Neutrophil (primary cell): ENCODE data around the gene ACBD6.

ENCODE experiments used
- H3K27ac ChIP-seq: fragments of 200-600 bp; sonication (generic); 2 replicates; pipeline ENCODE4 v1.5.1; 2016; ENCODE audit warnings: mild to moderate bottlenecking, moderate library complexity
- H3K27me3 ChIP-seq: fragments of 200-600 bp; sonication (generic); 2 replicates; pipeline ENCODE4 v1.6.0; 2016; ENCODE audit warnings: mild to moderate bottlenecking
- H3K36me3 ChIP-seq: fragments of 200-600 bp; sonication (generic); 2 replicates; pipeline ENCODE4 v1.5.1; 2017
- H3K4me1 ChIP-seq, 2 experiments: fragments of 200-600 bp in 1 of 2; sonication (generic) in 1 of 2; 1 replicate in 1 of 2; 2 replicates in 1 of 2; pipeline versions ENCODE4 v1.5.1 to v1.6.1; 2013 to 2016; ENCODE audit warnings: low read depth in 1 of 2, low read length in 1 of 2, mild to moderate bottlenecking in 1 of 2, moderate library complexity in 1 of 2; ENCODE audit not compliant: control insufficient read depth in 1 of 2, insufficient read depth in 1 of 2
- H3K4me3 ChIP-seq, 2 experiments: fragments of 200-600 bp in 1 of 2; sonication (generic) in 1 of 2; 1 replicate in 1 of 2; 2 replicates in 1 of 2; pipeline ENCODE4 v1.5.1; 2013 to 2016; ENCODE audit warnings: low read depth in 1 of 2, low read length in 1 of 2, mild to moderate bottlenecking in 1 of 2, moderate library complexity in 1 of 2
- H3K9me3 ChIP-seq: fragments of 200-600 bp; sonication (generic); 2 replicates; pipeline ENCODE4 v1.5.1; 2016
- TF ChIP-seq, protein P1 (sequence below): fragments of 200-600 bp; sonication (generic); IDR thresholded peaks from 2 replicates; pipeline ENCODE4 v1.5.1; 2016; ENCODE audit warnings: antibody characterized with exemption

The ACBD6 gene

DNA sequence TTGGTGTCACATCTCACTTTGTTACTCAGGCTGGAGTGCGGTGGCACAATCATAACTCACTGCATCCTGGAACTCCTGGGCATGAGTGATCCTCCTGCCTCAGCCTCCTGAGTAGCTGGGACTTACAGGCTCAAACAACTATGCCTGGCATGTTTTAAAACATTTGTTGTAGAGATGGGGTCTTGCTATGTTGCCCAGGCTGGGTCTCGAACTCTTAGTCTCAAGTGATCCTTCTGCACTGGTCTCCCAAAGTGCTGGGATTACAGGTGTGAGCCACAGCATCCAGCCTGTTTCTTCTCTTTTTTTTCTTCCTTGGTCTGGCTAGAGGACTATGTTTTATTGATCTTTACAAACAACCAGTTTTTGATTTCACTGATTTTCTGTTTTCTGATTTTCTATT lies 207.7 kb downstream of the ACBD6 start:
- no peaks in the 10 kb centered on the region for H3K27me3 ChIP-seq
- peaks cover 7 to 9% of the 10 kb centered on the region in 2 experiments for H3K4me1 ChIP-seq
- H3K27ac ChIP-seq = no peak overlapping the region
- TF ChIP-seq, protein P1, sequence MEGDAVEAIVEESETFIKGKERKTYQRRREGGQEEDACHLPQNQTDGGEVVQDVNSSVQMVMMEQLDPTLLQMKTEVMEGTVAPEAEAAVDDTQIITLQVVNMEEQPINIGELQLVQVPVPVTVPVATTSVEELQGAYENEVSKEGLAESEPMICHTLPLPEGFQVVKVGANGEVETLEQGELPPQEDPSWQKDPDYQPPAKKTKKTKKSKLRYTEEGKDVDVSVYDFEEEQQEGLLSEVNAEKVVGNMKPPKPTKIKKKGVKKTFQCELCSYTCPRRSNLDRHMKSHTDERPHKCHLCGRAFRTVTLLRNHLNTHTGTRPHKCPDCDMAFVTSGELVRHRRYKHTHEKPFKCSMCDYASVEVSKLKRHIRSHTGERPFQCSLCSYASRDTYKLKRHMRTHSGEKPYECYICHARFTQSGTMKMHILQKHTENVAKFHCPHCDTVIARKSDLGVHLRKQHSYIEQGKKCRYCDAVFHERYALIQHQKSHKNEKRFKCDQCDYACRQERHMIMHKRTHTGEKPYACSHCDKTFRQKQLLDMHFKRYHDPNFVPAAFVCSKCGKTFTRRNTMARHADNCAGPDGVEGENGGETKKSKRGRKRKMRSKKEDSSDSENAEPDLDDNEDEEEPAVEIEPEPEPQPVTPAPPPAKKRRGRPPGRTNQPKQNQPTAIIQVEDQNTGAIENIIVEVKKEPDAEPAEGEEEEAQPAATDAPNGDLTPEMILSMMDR = no peak
- no peaks in the 10 kb centered on the region for H3K36me3 ChIP-seq
- H3K4me3 ChIP-seq = no peak overlapping the region
- no peaks in the 10 kb centered on the region for H3K9me3 ChIP-seq

DNA sequence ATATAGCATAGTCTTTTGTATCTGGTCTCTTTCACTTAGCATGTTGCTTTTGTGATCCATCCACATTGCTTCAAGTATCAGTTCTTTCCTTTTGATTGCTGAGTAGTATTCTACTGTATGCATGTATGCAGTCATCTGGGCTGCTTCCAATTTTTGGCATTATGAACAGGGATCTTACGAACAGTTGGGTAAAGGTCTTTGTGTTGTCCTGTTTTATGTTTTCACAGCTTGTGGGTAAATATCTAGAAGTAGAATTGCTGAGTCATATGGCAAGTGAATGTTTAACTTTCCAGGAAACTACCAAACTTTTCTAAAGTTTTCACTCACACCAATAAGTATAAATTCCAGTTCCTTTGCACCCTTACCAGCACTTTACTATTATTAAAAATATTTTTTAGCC lies 211.4 kb downstream of the ACBD6 start:
- Histone ChIP-seq H3K36me3 (no peaks in the 10 kb centered on the region), H3K27ac (peak overlapping the region; percentile 32), H3K4me3 (no peak overlapping the region), H3K4me1 (peaks cover 9 to 11% of the 10 kb centered on the region in 2 experiments), H3K9me3 (no peaks in the 10 kb centered on the region), H3K27me3 (no peaks in the 10 kb centered on the region)
- TF ChIP-seq, protein P1 = no peak

DNA sequence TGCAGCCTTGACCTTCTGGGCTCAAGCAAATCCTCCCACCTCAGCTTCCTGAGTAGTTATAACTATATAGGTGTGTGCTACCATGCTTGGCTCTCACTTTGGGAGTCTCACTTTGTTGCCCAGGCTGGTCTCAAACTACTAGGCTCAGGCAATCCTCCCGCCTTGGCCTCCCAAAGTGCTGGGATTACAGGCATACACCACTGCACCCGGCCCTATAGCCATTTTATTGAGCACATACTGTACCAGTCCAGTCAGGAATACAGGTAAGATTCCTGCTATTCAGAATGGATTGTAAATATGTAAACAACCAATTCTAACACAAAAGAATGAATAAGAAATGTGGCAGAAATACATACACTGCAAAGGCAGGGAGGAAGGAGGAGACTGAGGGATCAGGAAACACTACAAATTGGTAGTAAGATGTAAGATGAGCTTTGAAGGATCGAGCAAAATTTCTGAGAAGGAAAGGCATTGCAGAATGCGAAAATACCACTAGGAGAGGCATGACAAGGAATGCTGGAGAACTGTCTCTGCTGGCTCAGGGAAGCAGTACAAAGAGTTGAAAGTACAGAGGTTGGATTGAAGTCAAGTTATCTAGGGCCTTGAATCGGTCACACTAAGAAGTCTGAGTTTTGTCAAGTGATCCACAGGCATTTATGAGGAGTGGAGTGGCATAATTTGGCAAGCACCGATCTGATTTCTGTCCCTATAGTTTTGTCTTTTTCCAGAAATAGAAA lies 211.9 kb downstream of the ACBD6 start:
- Histone ChIP-seq H3K4me3 (no peak overlapping the region), H3K9me3 (no peaks in the 10 kb centered on the region), H3K27ac (peak overlapping the region; percentile 32), H3K4me1 (peaks cover 9 to 11% of the 10 kb centered on the region in 2 experiments), H3K36me3 (no peaks in the 10 kb centered on the region), H3K27me3 (no peaks in the 10 kb centered on the region)
- TF ChIP-seq, protein P1 = no peak

GRCh38 chr1:180288940-180289339 lies 213.4 kb downstream of the ACBD6 start:
- Histone ChIP-seq H3K27ac (no peak overlapping the region), H3K36me3 (no peaks in the 10 kb centered on the region), H3K4me1 (peaks cover 9 to 11% of the 10 kb centered on the region in 2 experiments), H3K9me3 (no peaks in the 10 kb centered on the region), H3K4me3 (no peak overlapping the region), H3K27me3 (no peaks in the 10 kb centered on the region)
- TF ChIP-seq, protein P1 = no peak

- TF ChIP-seq, protein P1 = no peak
- Histone ChIP-seq H3K4me1 (peaks cover 9 to 11% of the 10 kb centered on the region in 2 experiments), H3K27me3 (no peaks in the 10 kb centered on the region), H3K36me3 (no peaks in the 10 kb centered on the region), H3K4me3 (no peak overlapping the region), H3K9me3 (no peaks in the 10 kb centered on the region), H3K27ac (no peak overlapping the region)
Measured at GRCh38 chr1:180287988-180288705, 214.2 kb downstream of the ACBD6 start.
